PFSK-1 (cell line): ENCODE results near the gene GMCL1. TPM values are rescaled to one million over a fixed set of nuclear protein-coding genes. Genes with fewer than 3 reads are reported as not detected.

ENCODE experiments used
- FOXP2 ChIP-seq: optimal IDR thresholded peaks from 2 replicates; pipeline ENCODE3; 2011; ENCODE audit warnings: borderline replicate concordance, control low read depth, inconsistent platforms; ENCODE audit not compliant: insufficient read depth; ENCODE audit errors: extremely low read length, extremely low read depth
- POLR2AphosphoS5 ChIP-seq: IDR thresholded peaks from 2 replicates; pipeline ENCODE4 v1.6.1; 2012; ENCODE audit warnings: low read depth, mild to moderate bottlenecking, control low read depth, low read length, moderate library complexity
- REST ChIP-seq, 2 experiments: IDR thresholded peaks; 2 replicates each; pipeline versions ENCODE4 v1.6.1 to v1.8.0; 2011 to 2012; ENCODE audit warnings: low read depth in 2 of 2, low read length in 2 of 2, control low read depth in 1 of 2, inconsistent platforms in 1 of 2, mild to moderate bottlenecking in 1 of 2, moderate library complexity in 1 of 2; ENCODE audit not compliant: insufficient read depth in 1 of 2
- SIN3A ChIP-seq: IDR thresholded peaks from 2 replicates; pipeline ENCODE4 v1.6.1; 2012; ENCODE audit warnings: mild to moderate bottlenecking, low read length, moderate library complexity, borderline replicate concordance; ENCODE audit not compliant: insufficient read depth
- TAF1 ChIP-seq: IDR thresholded peaks from 2 replicates; pipeline ENCODE4 v1.6.1; 2012; ENCODE audit warnings: low read length, control low read depth, borderline replicate concordance; ENCODE audit not compliant: insufficient read depth
- polyA plus RNA-seq: library from polyadenylated mRNA; unstranded; fragments of >200 nt; gene quantifications from one replicate; pipeline ENCODE4 v1.2.1, GENCODE V29; 2012; ENCODE audit warnings: low read depth, missing spikeins; ENCODE audit not compliant: insufficient read length

GMCL1 gene
- 16.9 TPM for polyA plus RNA-seq

- TF ChIP-seq FOXP2, result peak; percentile 94
- peak; percentile 86; the same call in 1 of the 2 replicates for TF ChIP-seq SIN3A
- 0 out of 4 replicates have a peak, but pooled peaks have one; percentile 7 to 43 for TF ChIP-seq REST (IDR thresholded peaks at IDR 0.05; ENCODE audit: insufficient read depth in 1 of 2, low read depth in 2 of 2, low read length in 2 of 2)
- TF ChIP-seq TAF1, result peak; percentile 83; the same call in 1 of the 2 replicates
- peak; percentile 84 for TF ChIP-seq POLR2AphosphoS5
These were observed at the start of gene GMCL1 for GRCh38 chr2:69829256-69830044. Gene GMCL1, plus strand, starts transcription at chr2:69829660. Its CDS starts 233 bp downstream, at chr2:69829893.

GRCh38 chr2:69780921-69781320, 48.5 kb upstream of the GMCL1 start:
- TF ChIP-seq TAF1 (no peak), POLR2AphosphoS5 (no peak), SIN3A (no peak), REST (IDR thresholded peaks at IDR 0.05; ENCODE audit: insufficient read depth in 1 of 2, low read depth in 2 of 2, low read length in 2 of 2) (no peak), FOXP2 (no peak)

GRCh38 chr2:69781321-69782248, 47.9 kb upstream of the GMCL1 start:
- TF ChIP-seq FOXP2 (no peak), TAF1 (no peak), SIN3A (no peak), POLR2AphosphoS5 (no peak), REST (IDR thresholded peaks at IDR 0.05; ENCODE audit: insufficient read depth in 1 of 2, low read depth in 2 of 2, low read length in 2 of 2) (no peak)

GRCh38 chr2:69784228-69784627, 45.2 kb upstream of the GMCL1 start:
- TF ChIP-seq TAF1, result no peak
- no peak for TF ChIP-seq REST (IDR thresholded peaks at IDR 0.05; ENCODE audit: insufficient read depth in 1 of 2, low read depth in 2 of 2, low read length in 2 of 2)
